HG02840 (cell line): ENCODE data around the gene FAM76B.

Experiments
- ATAC-seq: cut with Tn5 transposase; IDR thresholded peaks from one replicate; pipeline ENCODE4 v1.9.1; 2021; ENCODE audit warnings: mild to moderate bottlenecking, moderate library complexity, moderate number of reproducible peaks; ENCODE audit not compliant: unreplicated experiment, low FRiP score

Gene FAM76B

GRCh38 chr11:95734009-95734572 lies 55.5 kb downstream of the FAM76B start:
- no peak for ATAC-seq

DNA sequence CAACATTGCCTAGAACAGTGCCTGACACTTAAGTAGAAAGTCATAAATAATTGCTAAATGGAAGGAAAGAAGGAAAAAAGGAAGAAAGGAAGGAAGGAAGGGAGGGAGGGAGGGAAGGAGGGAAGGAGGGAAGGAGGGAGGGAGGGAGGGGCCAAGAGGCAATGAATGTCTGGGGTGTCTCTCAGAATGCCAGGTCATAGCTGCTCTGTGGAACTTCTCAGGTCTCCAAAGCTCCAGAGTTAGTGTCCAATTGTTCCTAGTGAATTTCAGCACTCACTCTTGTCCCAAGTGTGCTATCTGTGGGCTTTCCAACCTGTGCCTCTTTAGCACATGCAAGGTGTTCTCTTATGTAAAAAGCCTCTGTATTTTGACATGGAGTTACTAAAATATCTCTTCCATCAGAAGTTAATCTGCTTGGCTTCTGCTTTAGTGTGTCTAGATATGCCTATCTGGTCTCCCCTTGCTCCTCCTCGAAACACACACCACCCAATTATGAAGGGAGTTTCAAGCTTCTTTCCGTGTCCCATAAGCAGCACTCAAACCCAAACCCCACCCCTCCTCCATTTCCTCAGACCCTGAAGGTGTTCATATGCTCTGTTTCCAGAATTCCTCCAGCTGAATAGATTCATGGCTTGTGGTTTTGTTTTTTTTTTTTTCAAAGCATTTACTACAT lies 56.5 kb downstream of the FAM76B start:
- ATAC-seq, result no peak

DNA sequence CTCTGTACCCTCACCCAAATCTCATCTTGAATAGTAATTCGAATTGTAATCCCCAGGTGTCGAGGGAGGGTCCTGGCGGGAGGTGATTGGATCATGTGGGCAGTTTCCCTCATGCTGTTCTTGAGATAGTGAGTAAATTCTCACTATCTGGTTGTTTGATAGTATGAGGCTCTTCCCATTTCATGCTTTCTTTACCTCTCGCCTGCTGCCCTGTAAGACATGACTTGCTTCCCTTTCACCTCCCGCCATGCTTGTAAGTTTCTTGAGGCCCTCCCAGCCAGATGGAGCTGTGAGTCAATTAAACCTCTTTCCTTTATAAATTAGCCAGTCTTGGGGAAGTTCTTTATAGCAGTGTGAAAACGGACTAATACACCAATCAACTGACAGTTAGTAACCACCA lies 60.1 kb downstream of the FAM76B start:
- no peak for ATAC-seq

DNA sequence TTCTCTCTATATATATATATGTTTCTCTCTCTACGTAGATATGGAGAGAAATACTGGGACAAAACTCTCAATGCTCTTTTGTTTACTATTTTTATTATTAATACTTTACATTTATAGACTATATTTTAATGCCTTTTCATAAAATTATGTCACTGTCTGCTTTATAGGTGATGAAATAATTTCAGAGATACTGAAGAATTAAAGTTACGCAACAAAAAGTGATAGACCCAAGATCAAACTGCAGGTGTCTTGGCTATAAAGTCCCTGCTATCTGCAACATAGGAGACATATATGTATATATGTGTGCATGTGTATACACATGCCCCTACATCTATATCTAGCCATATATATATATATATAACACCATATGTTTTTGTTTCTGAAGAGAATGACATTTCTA lies 60.8 kb downstream of the FAM76B start:
- ATAC-seq, result no peak

DNA sequence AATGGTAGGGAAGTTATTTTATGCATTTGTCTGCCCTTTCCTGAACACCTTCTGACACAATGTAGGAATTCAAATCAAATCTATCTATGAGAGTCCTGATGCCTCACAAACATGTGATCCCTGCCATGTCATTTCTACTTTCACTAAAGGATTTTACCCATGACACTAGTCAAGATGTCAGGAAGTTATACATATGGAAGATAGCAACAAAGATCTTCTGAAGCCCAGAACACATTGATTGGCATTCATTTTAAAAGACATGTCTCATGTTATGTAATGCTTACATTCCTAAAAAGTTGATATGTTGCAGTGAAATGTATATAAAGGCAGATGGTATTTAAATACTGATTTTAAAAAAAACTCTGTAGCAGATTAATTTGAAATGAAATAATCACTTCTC lies 61.5 kb downstream of the FAM76B start:
- no peak for ATAC-seq

DNA sequence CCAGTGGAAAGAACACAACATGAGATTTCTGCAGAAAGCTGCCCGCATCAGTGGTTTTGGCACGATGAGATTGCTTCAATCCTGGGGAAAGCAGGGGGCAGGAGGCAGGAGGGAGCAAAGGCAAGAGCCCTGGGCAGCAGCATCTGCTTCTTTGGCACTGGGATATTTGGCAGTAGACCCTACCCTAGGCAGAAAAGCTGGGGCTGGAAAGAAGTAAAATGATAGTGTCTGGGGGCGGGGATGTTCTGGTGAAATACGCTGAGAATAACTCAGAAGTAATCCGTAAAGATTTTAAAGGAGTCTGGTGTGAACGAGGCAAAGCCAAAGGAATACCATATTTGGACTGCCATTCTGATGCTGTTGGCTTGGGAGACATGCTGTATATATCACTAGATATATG lies 62.0 kb downstream of the FAM76B start:
- no peak for ATAC-seq

GRCh38 chr11:95727111-95727510 lies 62.5 kb downstream of the FAM76B start:
- ATAC-seq, result no peak

DNA sequence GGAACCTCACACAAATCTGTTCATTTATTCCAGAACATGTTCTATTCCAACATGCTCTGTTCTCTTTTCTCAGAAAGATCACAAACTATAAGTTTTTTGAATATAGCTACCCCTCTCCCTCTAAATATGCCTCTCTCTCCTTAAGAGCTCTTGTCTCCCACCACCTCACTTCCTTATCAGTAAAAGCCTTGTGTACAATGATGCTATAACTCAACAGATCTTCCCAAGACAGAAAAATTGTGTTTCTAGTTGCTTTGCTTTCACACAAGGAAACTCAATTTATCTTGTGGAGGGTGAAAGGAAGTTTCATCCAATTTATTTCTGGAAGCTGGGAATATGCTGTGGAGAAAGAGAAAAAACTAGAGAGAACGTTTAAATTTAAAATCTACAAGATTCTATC lies 64.4 kb downstream of the FAM76B start:
- no peak for ATAC-seq

DNA sequence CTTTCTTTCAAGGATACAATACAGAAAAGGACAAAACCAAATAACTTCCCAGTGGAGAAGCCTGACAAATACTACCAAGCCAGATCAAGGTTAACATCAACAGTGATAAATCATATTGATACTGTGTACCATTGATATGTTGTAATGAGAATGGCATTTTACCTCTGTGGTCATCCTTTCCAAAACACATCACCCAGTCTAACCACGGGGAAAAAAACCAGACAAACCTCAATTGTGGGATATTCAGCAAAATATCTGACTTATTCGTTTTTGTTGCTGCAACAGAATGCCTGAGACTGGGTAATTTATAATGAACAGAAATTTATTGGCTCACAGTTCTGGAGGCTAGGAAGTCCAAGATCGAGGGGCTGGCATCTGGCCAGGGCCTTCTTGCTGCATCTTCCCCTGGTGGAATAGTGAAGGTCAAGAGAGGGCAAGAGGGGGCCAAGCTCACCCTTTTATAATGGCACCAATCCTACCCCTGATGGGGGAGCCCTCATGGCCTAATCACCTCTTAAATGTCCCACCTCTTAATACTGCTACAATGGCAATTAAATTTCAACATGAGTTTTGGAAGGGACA lies 66.1 kb downstream of the FAM76B start:
- ATAC-seq, result no peak

DNA sequence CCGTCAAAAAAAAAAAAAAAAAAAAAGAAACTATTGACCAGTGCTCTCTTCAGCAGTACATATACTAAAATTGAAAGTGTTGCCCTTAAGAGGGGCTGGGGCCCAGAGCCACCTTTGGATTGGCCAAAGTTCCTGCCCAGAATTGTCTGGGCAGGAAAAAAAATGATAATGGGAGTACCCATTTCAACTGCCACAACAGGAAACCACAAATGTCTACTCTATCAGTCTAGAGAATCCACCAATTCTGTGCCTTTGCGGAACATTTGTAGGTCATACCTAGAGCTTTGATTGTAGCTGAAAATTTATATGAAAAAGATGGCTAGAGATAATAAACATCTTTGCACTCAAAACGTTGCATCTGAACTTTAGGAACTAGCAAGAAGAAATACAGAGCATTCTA lies 69.4 kb downstream of the FAM76B start:
- ATAC-seq, result no peak
